Measurements from ENCODE around the gene ZNF222.
A peak's percentile ranks its signal among the peaks of the same experiment; 100 is the strongest.

Gene ZNF222

GRCh38 chr19:44051650-44052402, 26.6 kb downstream of the ZNF222 start, which contains the start of gene ZNF223:
ZNF223 (plus strand) TSS chr19:44052036; CDS start chr19:44055177, 3,141 bp downstream.
- DNase-seq (ENCODE audit: low read depth in 2 of 2), result peak; percentile 30 to 38

DNA sequence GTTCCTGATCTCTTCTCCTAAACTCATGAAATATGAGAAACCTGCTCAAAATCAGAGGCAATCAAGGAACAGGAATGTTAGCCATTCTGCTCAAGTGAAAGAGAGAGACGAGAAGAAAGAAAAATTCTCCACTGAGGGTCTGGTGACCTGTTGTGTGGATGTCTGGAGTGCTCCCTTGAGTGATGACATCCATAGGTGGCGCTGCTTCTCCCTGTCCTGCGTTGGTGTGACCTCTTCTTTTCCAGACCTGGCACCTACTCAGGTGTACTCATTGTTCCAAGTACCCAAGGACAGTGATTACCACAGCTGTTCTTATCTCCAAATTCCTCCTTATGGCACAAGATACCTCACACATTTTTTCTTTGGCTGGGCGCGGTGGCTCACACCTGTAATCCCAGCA, 30.7 kb downstream of the ZNF222 start:
- no peak for DNase-seq (ENCODE audit: low read depth in 2 of 2)

DNA sequence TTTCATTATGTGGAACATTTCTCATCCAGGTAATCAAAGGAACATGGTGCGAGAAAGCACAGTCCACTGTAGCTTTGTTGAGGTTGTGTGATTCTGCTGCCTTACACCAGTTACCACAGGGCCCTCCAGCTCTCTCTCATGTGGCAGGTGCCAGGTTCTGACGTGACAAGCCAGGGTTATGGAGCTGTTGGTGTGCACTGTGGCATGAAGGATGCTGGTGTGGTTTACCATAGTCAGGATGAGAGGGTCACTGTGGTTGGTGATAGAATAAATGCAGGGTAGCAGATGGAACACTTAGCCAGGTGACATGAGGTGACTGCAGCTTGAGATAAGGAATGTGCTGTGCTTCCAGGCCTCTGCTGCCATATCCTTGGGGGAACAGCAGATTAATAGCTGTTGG, 34.0 kb downstream of the ZNF222 start:
- DNase-seq (ENCODE audit: low read depth in 2 of 2), result no peak

DNA sequence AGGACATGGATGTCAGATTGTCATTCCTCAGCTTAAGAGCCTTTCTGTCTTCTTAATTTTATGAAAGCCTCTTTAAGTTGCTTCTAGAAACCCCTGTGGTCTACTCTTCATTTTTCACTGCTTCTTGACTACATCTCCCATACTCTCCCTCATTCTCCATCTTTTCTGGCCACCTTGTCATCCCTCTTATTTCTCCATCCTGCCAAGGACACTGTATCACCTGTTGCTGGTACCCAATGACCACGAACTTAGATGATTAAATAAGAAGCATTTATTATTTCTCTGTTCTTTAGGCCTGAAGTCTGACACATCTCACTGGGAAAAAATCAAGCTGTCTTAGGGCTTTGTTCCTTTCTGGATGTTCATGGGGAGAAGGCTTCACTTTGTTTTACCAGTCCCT, 35.9 kb downstream of the ZNF222 start:
- no peak for DNase-seq (ENCODE audit: low read depth in 2 of 2)

- DNase-seq (ENCODE audit: low read depth in 2 of 2), result no peak
Measured at GRCh38 chr19:44066305-44066704, 41.1 kb downstream of the ZNF222 start.

- DNase-seq (ENCODE audit: low read depth in 2 of 2), result no peak
Measured at GRCh38 chr19:44069415-44069814, 44.2 kb downstream of the ZNF222 start.

GRCh38 chr19:44071824-44072542, 46.8 kb downstream of the ZNF222 start, which contains the start of gene ZNF284:
ZNF284 (plus strand) TSS chr19:44072159; CDS start chr19:44076390, 4,231 bp downstream.
- peak; percentile 52 to 69 for DNase-seq (ENCODE audit: low read depth in 2 of 2)

- no peak for DNase-seq (ENCODE audit: low read depth in 2 of 2)
Measured at GRCh38 chr19:44072543-44073401, 47.6 kb downstream of the ZNF222 start.

GRCh38 chr19:44076325-44076724, 51.1 kb downstream of the ZNF222 start:
- DNase-seq (ENCODE audit: low read depth in 2 of 2), result no peak

Data from stimulated activated CD8-positive, alpha-beta memory T cell treated with anti-CD3 and anti-CD28 coated beads, Interleukin-2, amount 100 ng/mL, for 48 hours (primary cell).